ENCODE measurements around the gene UNC5CL.

- TF ChIP-seq CTCF (IDR thresholded peaks at IDR 0.05) (no peak), EZH2 (IDR thresholded peaks at IDR 0.05; ENCODE audit: borderline replicate concordance, insufficient read depth, low read depth, low read length, poor library complexity, severe bottlenecking) (no peak)
These were observed 39.5 kb downstream of the UNC5CL start for GRCh38 chr6:40999569-40999968.
